ENCODE data around the gene FAM187B. TPM values are rescaled to one million over a fixed set of nuclear protein-coding genes. Genes with fewer than 3 reads are reported as not detected.

Gene FAM187B
- polyA plus RNA-seq, 1 of the 3 experiments (the other 2 are of a cell fraction): not detected

DNA sequence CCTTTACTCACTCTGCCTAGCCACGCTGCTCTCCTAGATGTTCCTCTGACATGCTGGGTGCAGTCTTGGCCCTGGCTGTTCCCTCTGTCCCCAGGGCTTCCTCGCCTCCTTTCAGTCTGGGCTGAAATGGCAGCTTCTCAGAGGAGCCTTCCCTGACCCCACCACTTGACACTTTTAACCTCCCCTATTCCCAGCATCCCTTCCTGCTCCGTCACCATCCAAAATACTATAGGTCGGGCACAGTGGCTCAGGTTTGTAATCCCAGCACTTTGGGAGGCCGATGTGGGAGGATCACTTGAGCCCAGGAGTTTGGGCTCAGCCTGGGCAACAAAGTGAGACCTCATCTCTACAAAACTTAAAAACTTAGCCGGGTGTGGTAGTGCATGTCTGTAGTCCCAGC lies 2.6 kb downstream of the FAM187B start:
- no peaks in the 10 kb centered on the region for H3K9me2 ChIP-seq
- TF ChIP-seq, protein P1, sequence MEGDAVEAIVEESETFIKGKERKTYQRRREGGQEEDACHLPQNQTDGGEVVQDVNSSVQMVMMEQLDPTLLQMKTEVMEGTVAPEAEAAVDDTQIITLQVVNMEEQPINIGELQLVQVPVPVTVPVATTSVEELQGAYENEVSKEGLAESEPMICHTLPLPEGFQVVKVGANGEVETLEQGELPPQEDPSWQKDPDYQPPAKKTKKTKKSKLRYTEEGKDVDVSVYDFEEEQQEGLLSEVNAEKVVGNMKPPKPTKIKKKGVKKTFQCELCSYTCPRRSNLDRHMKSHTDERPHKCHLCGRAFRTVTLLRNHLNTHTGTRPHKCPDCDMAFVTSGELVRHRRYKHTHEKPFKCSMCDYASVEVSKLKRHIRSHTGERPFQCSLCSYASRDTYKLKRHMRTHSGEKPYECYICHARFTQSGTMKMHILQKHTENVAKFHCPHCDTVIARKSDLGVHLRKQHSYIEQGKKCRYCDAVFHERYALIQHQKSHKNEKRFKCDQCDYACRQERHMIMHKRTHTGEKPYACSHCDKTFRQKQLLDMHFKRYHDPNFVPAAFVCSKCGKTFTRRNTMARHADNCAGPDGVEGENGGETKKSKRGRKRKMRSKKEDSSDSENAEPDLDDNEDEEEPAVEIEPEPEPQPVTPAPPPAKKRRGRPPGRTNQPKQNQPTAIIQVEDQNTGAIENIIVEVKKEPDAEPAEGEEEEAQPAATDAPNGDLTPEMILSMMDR (IDR thresholded peaks at IDR 0.05): no peak
- no peak for TF ChIP-seq EZH2phosphoT487 (IDR thresholded peaks at IDR 0.05; ENCODE audit: borderline replicate concordance, low read depth)
- no peak overlapping the region for H3K4me3 ChIP-seq (ENCODE audit: low read depth in 2 of 2, low read length in 1 of 2)
- H4K20me1 ChIP-seq (ENCODE audit: insufficient read depth): no peaks in the 10 kb centered on the region
- H3K79me2 ChIP-seq (ENCODE audit: insufficient read depth): no peaks in the 10 kb centered on the region
- 48% methylated on average over 6 of the region's 6 CpGs for WGBS (ENCODE audit: low lambda C conversion rate)
- CTCF ChIA-PET: interaction anchor here (1.0 kb wide), 1 partner anchor 84 kb away, joined by 3 read pairs; the partner anchor contains the start of gene FXYD7
- peaks cover 9% of the 10 kb centered on the region; the same call in 1 of the 2 replicates for H3K27me3 ChIP-seq (ENCODE audit: insufficient read depth)
- H3F3A ChIP-seq (replicated peaks; ENCODE audit: insufficient read depth): no peaks in the 10 kb centered on the region
- no peak overlapping the region for H3K4me2 ChIP-seq
- H3K9me3 ChIP-seq: no peaks in the 10 kb centered on the region
- POLR2A ChIA-PET: no interaction called here
- no peak for DNase-seq
- H2AFZ ChIP-seq (ENCODE audit: low read depth): no peak overlapping the region
- H3K36me3 ChIP-seq (replicated peaks in 1 of 2; ENCODE audit: control insufficient read depth in 1 of 2, insufficient read depth in 2 of 2, low read length in 1 of 2): no peaks in the 10 kb centered on the region
- H3K27ac ChIP-seq (ENCODE audit: low read depth in 2 of 2, low read length in 1 of 2): no peak overlapping the region
- H3K4me1 ChIP-seq (ENCODE audit: control insufficient read depth in 1 of 2, insufficient read depth in 2 of 2, low read depth in 1 of 2, low read length in 1 of 2): peaks cover 0 to 5% of the 10 kb centered on the region in 2 experiments; a peak in 1 of 4 replicates
- H3K9ac ChIP-seq: no peak overlapping the region

DNA sequence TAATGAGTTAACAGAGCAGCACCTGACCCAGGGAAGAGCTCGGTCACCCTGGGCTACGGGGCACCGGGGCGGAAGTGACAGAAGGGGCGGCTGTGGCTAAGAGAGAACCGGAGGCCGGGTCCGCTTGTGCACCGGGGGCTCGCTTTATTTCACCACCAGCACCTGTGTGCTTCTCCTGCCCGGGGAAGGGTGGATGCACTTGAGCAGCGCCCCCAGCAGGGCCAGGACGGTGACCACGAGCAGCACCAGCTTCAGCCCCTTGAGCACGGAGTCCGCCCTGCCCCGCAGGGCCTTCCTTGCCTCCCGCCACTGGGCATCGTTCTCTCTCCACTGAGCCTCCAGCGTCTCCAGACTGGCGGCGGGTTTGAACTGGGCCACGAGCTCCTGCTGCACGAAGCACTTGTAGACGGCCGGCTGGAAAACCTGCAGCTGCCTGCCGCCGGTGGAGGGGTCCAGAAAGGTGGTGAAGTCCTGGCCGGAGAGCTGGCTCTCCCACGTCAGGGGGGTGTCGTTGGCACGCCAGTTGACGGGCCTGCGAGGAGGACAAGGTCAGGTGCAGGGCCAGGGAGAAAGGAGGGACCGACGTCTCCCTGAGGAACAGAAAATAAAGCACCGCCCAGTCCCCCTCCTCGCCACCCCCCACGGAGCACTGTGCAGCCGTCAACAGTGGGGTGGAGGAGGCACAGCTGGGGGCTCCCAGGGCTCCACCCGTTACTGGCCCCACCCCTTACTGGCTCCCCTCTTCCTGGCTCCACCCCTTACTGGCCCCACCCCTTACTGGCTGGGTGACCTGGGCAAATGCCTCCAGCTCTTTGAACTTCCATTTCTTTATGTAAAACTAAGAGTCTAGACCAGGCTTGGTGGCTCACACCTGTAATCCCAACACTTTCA lies 3.6 kb downstream of the FAM187B start:
- Histone ChIP-seq H3K9ac (no peak overlapping the region), H2AFZ (ENCODE audit: low read depth) (no peak overlapping the region), H4K20me1 (ENCODE audit: insufficient read depth) (no peaks in the 10 kb centered on the region), H3K4me1 (ENCODE audit: control insufficient read depth in 1 of 2, insufficient read depth in 2 of 2, low read depth in 1 of 2, low read length in 1 of 2) (peaks cover 0 to 5% of the 10 kb centered on the region in 2 experiments; a peak in 1 of 4 replicates), H3K9me2 (no peaks in the 10 kb centered on the region), H3F3A (replicated peaks; ENCODE audit: insufficient read depth) (no peaks in the 10 kb centered on the region), H3K4me2 (no peak overlapping the region), H3K79me2 (ENCODE audit: insufficient read depth) (no peaks in the 10 kb centered on the region), H3K27ac (ENCODE audit: low read depth in 2 of 2, low read length in 1 of 2) (no peak overlapping the region), H3K4me3 (ENCODE audit: low read depth in 2 of 2, low read length in 1 of 2) (no peak overlapping the region), H3K36me3 (replicated peaks in 1 of 2; ENCODE audit: control insufficient read depth in 1 of 2, insufficient read depth in 2 of 2, low read length in 1 of 2) (no peaks in the 10 kb centered on the region), H3K9me3 (no peaks in the 10 kb centered on the region), H3K27me3 (ENCODE audit: insufficient read depth) (no peaks in the 10 kb centered on the region; the same call in 1 of the 2 replicates)
- WGBS (ENCODE audit: low lambda C conversion rate): 69% methylated on average over 32 of the region's 41 CpGs
- ChIA-PET CTCF (no interaction called here), POLR2A (no interaction called here)
- DNase-seq: no peak
- no peak for TF ChIP-seq RAD21 (IDR thresholded peaks at IDR 0.05; ENCODE audit: low read length)
- no peak for TF ChIP-seq MXI1 (IDR thresholded peaks at IDR 0.05; ENCODE audit: low read depth, low read length)
- TF ChIP-seq CHD2 (IDR thresholded peaks at IDR 0.05; ENCODE audit: low read length, partially characterized antibody): no peak
- TF ChIP-seq YY1 (IDR thresholded peaks at IDR 0.05; ENCODE audit: low read depth): no peak
- no peak for TF ChIP-seq EZH2phosphoT487 (IDR thresholded peaks at IDR 0.05; ENCODE audit: borderline replicate concordance, low read depth)
- TF ChIP-seq, protein P2, sequence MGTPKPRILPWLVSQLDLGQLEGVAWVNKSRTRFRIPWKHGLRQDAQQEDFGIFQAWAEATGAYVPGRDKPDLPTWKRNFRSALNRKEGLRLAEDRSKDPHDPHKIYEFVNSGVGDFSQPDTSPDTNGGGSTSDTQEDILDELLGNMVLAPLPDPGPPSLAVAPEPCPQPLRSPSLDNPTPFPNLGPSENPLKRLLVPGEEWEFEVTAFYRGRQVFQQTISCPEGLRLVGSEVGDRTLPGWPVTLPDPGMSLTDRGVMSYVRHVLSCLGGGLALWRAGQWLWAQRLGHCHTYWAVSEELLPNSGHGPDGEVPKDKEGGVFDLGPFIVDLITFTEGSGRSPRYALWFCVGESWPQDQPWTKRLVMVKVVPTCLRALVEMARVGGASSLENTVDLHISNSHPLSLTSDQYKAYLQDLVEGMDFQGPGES (IDR thresholded peaks at IDR 0.05; ENCODE audit: low read depth, low read length): no peak
- TF ChIP-seq, protein P3, sequence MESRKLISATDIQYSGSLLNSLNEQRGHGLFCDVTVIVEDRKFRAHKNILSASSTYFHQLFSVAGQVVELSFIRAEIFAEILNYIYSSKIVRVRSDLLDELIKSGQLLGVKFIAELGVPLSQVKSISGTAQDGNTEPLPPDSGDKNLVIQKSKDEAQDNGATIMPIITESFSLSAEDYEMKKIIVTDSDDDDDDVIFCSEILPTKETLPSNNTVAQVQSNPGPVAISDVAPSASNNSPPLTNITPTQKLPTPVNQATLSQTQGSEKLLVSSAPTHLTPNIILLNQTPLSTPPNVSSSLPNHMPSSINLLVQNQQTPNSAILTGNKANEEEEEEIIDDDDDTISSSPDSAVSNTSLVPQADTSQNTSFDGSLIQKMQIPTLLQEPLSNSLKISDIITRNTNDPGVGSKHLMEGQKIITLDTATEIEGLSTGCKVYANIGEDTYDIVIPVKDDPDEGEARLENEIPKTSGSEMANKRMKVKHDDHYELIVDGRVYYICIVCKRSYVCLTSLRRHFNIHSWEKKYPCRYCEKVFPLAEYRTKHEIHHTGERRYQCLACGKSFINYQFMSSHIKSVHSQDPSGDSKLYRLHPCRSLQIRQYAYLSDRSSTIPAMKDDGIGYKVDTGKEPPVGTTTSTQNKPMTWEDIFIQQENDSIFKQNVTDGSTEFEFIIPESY (IDR thresholded peaks at IDR 0.05; ENCODE audit: borderline replicate concordance, low read depth): no peak
- TF ChIP-seq, protein P4, sequence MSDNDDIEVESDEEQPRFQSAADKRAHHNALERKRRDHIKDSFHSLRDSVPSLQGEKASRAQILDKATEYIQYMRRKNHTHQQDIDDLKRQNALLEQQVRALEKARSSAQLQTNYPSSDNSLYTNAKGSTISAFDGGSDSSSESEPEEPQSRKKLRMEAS (IDR thresholded peaks at IDR 0.05; ENCODE audit: low read depth): no peak
- TF ChIP-seq FOXM1 (IDR thresholded peaks at IDR 0.05; ENCODE audit: low read depth): no peak
- TF ChIP-seq RFX5 (IDR thresholded peaks at IDR 0.05; ENCODE audit: low read length): no peak
- no peak for TF ChIP-seq NRF1 (IDR thresholded peaks at IDR 0.05; ENCODE audit: low read depth, low read length)
- TF ChIP-seq SIN3A (IDR thresholded peaks at IDR 0.05; ENCODE audit: borderline replicate concordance, low read depth, low read length): no peak
- no peak for TF ChIP-seq JUND (IDR thresholded peaks at IDR 0.05)
- TF ChIP-seq FOSL2 (IDR thresholded peaks at IDR 0.05; ENCODE audit: borderline replicate concordance, low read depth): no peak
- TF ChIP-seq MEF2A (IDR thresholded peaks at IDR 0.05; ENCODE audit: borderline replicate concordance, low read depth): no peak
- TF ChIP-seq SMC3 (IDR thresholded peaks at IDR 0.05; ENCODE audit: low read depth, low read length): no peak
- TF ChIP-seq, protein P5, sequence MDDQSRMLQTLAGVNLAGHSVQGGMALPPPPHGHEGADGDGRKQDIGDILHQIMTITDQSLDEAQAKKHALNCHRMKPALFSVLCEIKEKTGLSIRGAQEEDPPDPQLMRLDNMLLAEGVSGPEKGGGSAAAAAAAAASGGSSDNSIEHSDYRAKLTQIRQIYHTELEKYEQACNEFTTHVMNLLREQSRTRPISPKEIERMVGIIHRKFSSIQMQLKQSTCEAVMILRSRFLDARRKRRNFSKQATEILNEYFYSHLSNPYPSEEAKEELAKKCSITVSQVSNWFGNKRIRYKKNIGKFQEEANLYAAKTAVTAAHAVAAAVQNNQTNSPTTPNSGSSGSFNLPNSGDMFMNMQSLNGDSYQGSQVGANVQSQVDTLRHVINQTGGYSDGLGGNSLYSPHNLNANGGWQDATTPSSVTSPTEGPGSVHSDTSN (IDR thresholded peaks at IDR 0.05): no peak
- no peak for TF ChIP-seq NFIC (IDR thresholded peaks at IDR 0.05; ENCODE audit: borderline replicate concordance)
